A673 (cell line): ENCODE results near the gene FKBP14. TPM values are rescaled to one million over a fixed set of nuclear protein-coding genes. Genes with fewer than 3 reads are reported as not detected.

Experiments used
- BruUV-seq: library from RNA; stranded (reverse); fragments of 400-500 nt; replicated peaks from 2 replicates; lab custom pipeline; 2021; lab: Mats Ljungman, UMichigan
- CTCF ChIA-PET: fragments of 300-600 bp; sonication (Branson Sonifier 250); formaldehyde crosslinking; loops from one replicate; lab custom pipeline; 2022; ENCODE audit warnings: antibody characterized with exemption; lab: Charles Lee
- POLR2A ChIA-PET: fragments of 300-600 bp; sonication (Branson Sonifier 250); formaldehyde crosslinking; loops from one replicate; lab custom pipeline; 2022; ENCODE audit warnings: antibody characterized with exemption; ENCODE audit not compliant: low non-redundant PET; lab: Charles Lee
- DNase-seq: peaks from one replicate; pipeline ENCODE4 v3.0.0-alpha.2; 2015; ENCODE audit warnings: low spot score
- H3K27ac ChIP-seq: fragments of 200-600 bp; sonication (generic); 2 replicates; pipeline ENCODE4 v1.5.1; 2016; ENCODE audit warnings: mixed run types, low read depth, mild to moderate bottlenecking, mixed read lengths, antibody characterized with exemption, low read length; ENCODE audit not compliant: poor library complexity, severe bottlenecking
- H3K27me3 ChIP-seq: fragments of 200-600 bp; sonication (generic); replicated peaks from 2 replicates; pipeline ENCODE4 v1.6.1; 2017; ENCODE audit warnings: mixed run types, low read depth, mild to moderate bottlenecking, mixed read lengths, antibody characterized with exemption, low read length; ENCODE audit not compliant: insufficient read depth, poor library complexity
- H3K36me3 ChIP-seq: fragments of 200-600 bp; sonication (generic); 2 replicates; pipeline ENCODE4 v1.6.1; 2016; ENCODE audit warnings: mixed run types, mild to moderate bottlenecking, mixed read lengths, antibody characterized with exemption, low read length; ENCODE audit not compliant: insufficient read depth, poor library complexity, severe bottlenecking
- H3K4me1 ChIP-seq: fragments of 200-600 bp; sonication (generic); 2 replicates; pipeline ENCODE4 v1.6.1; 2017; ENCODE audit warnings: mixed run types, mild to moderate bottlenecking, mixed read lengths, antibody characterized with exemption, low read length; ENCODE audit not compliant: insufficient read depth, poor library complexity, severe bottlenecking
- H3K4me3 ChIP-seq: fragments of 200-600 bp; sonication (generic); 2 replicates; pipeline ENCODE4 v1.5.1; 2016; ENCODE audit warnings: low read depth, mixed run types, mild to moderate bottlenecking, mixed read lengths, low read length; ENCODE audit not compliant: poor library complexity, severe bottlenecking
- H3K9me3 ChIP-seq: fragments of 200-600 bp; sonication (generic); 2 replicates; pipeline ENCODE4 v1.6.1; 2016; ENCODE audit warnings: mixed run types, low read depth, mild to moderate bottlenecking, mixed read lengths, antibody characterized with exemption, low read length; ENCODE audit not compliant: poor library complexity, severe bottlenecking
- EZH2 ChIP-seq: fragments of 200-600 bp; sonication (generic); IDR thresholded peaks from 2 replicates; pipeline ENCODE4 v1.6.1; 2017; ENCODE audit warnings: borderline replicate concordance, low read depth, mild to moderate bottlenecking, mixed read lengths, antibody characterized with exemption, low read length; ENCODE audit not compliant: poor library complexity, severe bottlenecking
- intact Hi-C: fragments of 100-400 bp; cut with micrococcal nuclease; formaldehyde crosslinking; loops from one replicate; pipeline ENCODE4 v1.10.0; 2022; ENCODE audit not compliant: unreplicated experiment
- total RNA-seq: library from RNA; stranded (reverse); gene quantifications from 2 replicates; pipeline ENCODE4 v1.2.3, GENCODE V29; 2021
- TF ChIP-seq, protein P1 (sequence below): fragments of 300-800, 200-600 bp; sonication (generic); conservative IDR thresholded peaks from 2 replicates; pipeline ENCODE4 v1.5.1; 2017; ENCODE audit warnings: low read depth, mild to moderate bottlenecking, antibody characterized with exemption, low read length, moderate library complexity, mixed read lengths

Gene FKBP14
- total RNA-seq, 1 experiment from 2014 or later: 53.6 TPM

DNA sequence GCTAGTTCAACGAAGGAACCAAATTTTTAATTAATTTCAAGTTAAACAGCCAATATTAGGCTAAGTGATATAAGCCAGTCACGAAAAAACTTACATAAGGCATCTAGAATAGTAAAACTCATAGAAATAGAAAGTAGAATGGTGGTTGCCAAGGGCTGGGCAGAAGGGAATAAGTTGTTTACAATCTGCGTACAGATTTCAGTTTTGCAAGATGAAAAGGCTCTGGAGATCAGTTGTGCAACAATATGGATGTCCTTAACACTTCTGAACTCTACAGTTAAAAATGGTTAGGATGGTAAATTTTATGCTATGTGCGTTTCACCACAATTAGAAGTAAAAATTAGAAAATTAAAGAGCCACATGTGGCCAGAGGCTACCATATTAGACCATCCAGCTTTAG, 50.2 kb downstream of the FKBP14 start:
- no TSS peak for BruUV-seq
- Histone ChIP-seq H3K27me3 (no peaks in the 10 kb centered on the region), H3K4me1 (peaks cover 24% of the 10 kb centered on the region), H3K4me3 (no peak overlapping the region), H3K36me3 (no peaks in the 10 kb centered on the region), H3K9me3 (no peaks in the 10 kb centered on the region), H3K27ac (no peak overlapping the region)
- intact Hi-C loops: no loop called here
- DNase-seq: no peak
- TF ChIP-seq, protein P1, sequence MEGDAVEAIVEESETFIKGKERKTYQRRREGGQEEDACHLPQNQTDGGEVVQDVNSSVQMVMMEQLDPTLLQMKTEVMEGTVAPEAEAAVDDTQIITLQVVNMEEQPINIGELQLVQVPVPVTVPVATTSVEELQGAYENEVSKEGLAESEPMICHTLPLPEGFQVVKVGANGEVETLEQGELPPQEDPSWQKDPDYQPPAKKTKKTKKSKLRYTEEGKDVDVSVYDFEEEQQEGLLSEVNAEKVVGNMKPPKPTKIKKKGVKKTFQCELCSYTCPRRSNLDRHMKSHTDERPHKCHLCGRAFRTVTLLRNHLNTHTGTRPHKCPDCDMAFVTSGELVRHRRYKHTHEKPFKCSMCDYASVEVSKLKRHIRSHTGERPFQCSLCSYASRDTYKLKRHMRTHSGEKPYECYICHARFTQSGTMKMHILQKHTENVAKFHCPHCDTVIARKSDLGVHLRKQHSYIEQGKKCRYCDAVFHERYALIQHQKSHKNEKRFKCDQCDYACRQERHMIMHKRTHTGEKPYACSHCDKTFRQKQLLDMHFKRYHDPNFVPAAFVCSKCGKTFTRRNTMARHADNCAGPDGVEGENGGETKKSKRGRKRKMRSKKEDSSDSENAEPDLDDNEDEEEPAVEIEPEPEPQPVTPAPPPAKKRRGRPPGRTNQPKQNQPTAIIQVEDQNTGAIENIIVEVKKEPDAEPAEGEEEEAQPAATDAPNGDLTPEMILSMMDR: no peak
- no peak for TF ChIP-seq EZH2
- CTCF ChIA-PET: no interaction called here
- POLR2A ChIA-PET: no interaction called here

DNA sequence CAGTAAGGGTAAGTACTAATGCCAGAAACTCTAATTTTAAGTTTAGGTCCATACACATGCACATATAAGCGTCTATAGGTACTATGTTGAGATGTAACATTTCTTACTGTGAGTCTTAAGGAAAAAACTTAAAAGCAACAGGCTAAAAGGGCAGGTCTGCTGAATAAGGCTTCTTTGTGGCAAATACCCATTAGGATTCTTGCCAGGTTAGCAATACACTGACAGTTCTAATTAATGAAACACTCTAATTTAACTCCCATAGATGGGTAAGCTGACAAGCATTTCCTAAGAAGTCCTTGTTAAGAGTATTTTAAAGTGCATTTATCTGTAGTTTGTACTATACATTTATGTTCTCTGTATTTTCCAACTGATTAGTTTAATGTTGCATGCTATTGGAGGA, 50.9 kb downstream of the FKBP14 start:
- Histone ChIP-seq H3K4me1 (peaks cover 24% of the 10 kb centered on the region), H3K4me3 (no peak overlapping the region), H3K36me3 (peaks cover 3% of the 10 kb centered on the region), H3K27ac (no peak overlapping the region), H3K9me3 (no peaks in the 10 kb centered on the region), H3K27me3 (no peaks in the 10 kb centered on the region)
- no TSS peak for BruUV-seq
- no peak for TF ChIP-seq EZH2
- TF ChIP-seq, protein P1: no peak
- intact Hi-C loops: no loop called here
- ChIA-PET CTCF (no interaction called here), POLR2A (no interaction called here)
- no peak for DNase-seq

DNA sequence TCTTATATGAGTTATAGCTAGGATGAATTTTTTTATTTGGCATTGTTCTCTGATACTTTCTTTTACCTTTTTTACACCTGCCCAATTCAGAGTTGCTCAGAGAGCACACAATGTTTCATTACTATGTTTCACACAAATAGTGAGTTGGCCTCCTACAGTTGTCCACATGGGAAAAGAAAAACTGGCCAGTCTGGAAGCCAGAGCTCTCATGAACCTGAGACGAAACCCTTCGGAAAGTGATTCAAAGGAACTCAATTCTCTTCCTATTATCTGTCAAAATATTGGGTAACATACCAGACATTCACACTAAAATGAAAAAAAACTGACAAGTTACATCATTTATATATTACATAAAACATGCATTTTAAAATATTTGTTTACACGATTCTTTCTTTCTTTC, 52.2 kb downstream of the FKBP14 start:
- intact Hi-C loops: no loop called here
- Histone ChIP-seq H3K36me3 (peaks cover 3% of the 10 kb centered on the region), H3K4me3 (no peak overlapping the region), H3K27ac (no peak overlapping the region), H3K4me1 (peaks cover 24% of the 10 kb centered on the region), H3K9me3 (no peaks in the 10 kb centered on the region), H3K27me3 (no peaks in the 10 kb centered on the region)
- CTCF ChIA-PET: no interaction called here
- BruUV-seq: no TSS peak
- no peak for DNase-seq
- POLR2A ChIA-PET: no interaction called here
- TF ChIP-seq, protein P1: no peak
- no peak for TF ChIP-seq EZH2

DNA sequence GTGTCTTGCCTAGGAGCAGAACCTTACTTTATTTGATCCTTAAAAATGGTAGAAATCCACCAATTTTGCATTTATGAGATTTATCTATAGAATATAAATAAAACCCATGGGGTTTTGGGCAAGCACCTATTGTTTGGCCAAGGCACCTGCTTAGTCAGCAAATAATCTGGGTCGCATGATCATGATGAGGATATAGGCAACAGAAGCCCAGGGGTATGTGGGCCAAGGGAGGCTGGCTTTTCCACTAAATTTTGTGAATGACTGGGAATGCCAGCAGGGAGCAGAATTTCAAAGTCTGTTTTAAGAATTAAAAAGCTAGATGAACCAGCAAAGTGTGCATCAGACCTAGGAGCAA, 54.2 kb downstream of the FKBP14 start:
- no peak overlapping the region for H3K4me3 ChIP-seq
- no peak for DNase-seq
- H3K27me3 ChIP-seq: no peaks in the 10 kb centered on the region
- TF ChIP-seq EZH2: no peak
- TF ChIP-seq, protein P1: no peak
- H3K9me3 ChIP-seq: no peaks in the 10 kb centered on the region
- POLR2A ChIA-PET: no interaction called here
- intact Hi-C loops: no loop called here
- peaks cover 16% of the 10 kb centered on the region for H3K36me3 ChIP-seq
- BruUV-seq: no TSS peak
- CTCF ChIA-PET: no interaction called here
- H3K4me1 ChIP-seq: peaks cover 24% of the 10 kb centered on the region
- H3K27ac ChIP-seq: no peak overlapping the region
